Renal cortex interstitium (tissue), 11 donors: ENCODE measurements around the gene APBA1. TPM values are rescaled to one million over a fixed set of nuclear protein-coding genes. Genes with fewer than 3 reads are reported as not detected.
A peak's percentile ranks its signal among the peaks of the same experiment; 100 is the strongest.

Source experiments
- DNase-seq, 11 donors: peaks; one replicate each; pipeline ENCODE4 v3.0.0-alpha.2; 2013; ENCODE audit warnings: low read depth in 9 of 11, low spot score in 4 of 11; ENCODE audit errors: extremely low read depth in 1 of 11
- polyA plus RNA-seq, 3 donors: library from polyadenylated mRNA; unstranded; fragments of 120-200 nt; gene quantifications; one replicate each; pipeline ENCODE4 v1.2.1, GENCODE V29; 2013; ENCODE audit not compliant: insufficient read length in 3 of 3

APBA1 gene
- polyA plus RNA-seq, 3 donors, result 13.3 to 18.1 (median 16.2) TPM

- peak; percentile 73 to 91 (median 83) for DNase-seq
Observed at GRCh38 chr9:69672596-69673310, 582 bp upstream of the APBA1 start.

- no peak for DNase-seq
Observed at GRCh38 chr9:69671311-69671878, 776 bp downstream of the APBA1 start.

DNA sequence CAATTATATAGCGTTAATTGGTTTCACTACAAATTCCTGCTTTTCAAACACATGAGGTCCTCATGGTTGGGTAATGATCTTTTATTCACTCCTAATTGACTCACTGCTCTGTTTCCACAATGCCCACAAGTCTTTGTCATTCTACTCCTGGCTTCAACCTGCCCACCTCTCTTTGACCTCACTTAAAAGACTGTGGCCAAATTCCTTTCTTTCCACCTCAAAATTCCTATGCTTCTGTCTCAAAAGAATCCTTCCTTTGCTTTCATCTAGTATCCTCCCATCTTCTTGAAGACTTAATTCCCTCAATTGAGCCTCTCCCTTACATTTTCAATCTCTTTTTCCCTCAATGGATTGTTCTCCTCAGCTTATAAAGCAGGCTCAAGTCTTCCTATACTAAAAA lies 4.9 kb downstream of the APBA1 start:
- DNase-seq, result no peak

- DNase-seq, result no peak
Observed at GRCh38 chr9:69660304-69660703, 11.9 kb downstream of the APBA1 start.

- no peak for DNase-seq
Observed at GRCh38 chr9:69658987-69659675, 13.0 kb downstream of the APBA1 start.

DNA sequence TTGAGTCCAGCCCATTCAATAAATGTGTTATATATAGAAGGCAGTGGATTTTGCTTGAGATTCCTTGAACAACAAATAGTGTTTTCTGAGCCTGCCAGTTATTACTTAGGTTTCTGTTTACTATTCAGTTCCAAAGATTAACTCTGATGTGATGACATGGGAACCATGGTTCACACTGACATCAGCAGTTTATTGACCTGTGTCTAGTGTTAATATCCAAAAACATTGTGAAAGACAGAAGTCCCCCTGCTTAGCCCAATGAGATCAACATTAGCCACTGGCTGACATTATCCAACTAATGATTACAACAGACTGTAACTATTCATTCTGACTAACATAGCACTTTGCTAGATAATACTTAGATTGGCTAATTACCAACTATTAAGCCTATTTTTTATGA lies 14.9 kb downstream of the APBA1 start:
- no peak for DNase-seq

GRCh38 chr9:69655065-69655464 lies 17.1 kb downstream of the APBA1 start:
- no peak for DNase-seq

GRCh38 chr9:69653261-69653660 lies 18.9 kb downstream of the APBA1 start:
- DNase-seq, result no peak

- DNase-seq, result peak in 1 of 11 donors; percentile 28
Observed at GRCh38 chr9:69649566-69650250, 22.5 kb downstream of the APBA1 start.

DNA sequence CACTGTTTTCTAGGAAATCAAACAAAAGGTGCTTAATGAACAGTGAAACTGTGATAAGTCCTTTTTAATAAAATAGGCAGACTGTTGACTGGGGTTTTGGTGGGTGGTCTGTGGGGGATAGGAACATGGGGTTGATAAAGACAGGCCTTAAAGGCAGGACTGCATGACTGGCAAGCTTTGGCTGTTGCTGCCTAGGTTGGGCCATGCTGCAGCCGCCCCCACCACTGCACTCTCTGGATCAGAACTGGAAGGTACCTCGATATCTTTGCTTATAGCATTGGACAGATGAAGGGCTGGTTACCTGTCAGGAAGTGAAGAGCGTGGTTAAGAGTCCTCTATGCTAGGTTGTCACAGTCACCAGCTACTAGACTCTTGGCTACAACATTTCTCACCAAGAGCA lies 24.4 kb downstream of the APBA1 start:
- no peak for DNase-seq

DNA sequence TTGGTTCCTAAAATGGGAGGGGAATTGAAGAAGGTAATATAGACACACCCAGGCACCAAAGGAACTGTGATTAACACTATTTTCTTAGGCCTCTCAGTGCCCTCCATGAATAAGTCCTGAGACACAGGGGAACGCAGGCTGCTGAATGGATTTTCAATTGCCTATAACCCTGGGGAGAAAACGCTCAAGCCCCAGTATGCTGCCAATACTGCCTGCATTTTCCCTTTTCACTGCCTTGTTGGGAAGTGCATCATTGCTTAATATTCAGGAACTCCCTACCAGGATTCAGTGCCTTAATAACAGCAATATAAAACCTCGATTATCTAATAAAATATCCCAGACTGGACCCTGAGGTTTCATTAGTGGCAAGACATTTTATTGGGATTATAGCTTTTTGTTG lies 25.4 kb downstream of the APBA1 start:
- no peak for DNase-seq

DNA sequence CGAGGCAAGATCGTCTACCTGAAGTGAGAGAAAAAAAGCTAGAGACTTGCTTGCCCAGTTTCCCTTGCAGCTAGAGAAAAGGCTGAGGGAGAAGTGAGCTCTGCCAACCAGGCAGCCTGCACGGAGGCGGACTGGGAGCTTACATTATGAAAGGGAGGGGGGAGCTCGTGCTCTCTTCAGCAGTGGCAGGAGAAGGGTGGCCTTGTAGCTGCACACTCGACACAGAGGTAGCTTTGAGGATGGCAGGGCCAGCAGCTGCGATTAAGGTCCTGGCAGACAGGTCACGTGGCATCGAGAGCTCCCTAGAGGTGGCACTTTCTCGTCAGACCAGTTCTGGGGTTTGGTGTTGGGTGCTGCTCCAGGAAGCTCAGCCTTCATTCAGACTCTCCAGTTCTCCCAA lies 26.7 kb downstream of the APBA1 start:
- no peak for DNase-seq

GRCh38 chr9:69643098-69643497 lies 29.1 kb downstream of the APBA1 start:
- no peak for DNase-seq

- DNase-seq, result no peak
Observed at GRCh38 chr9:69637817-69638200, 34.4 kb downstream of the APBA1 start.

GRCh38 chr9:69637193-69637816 lies 34.9 kb downstream of the APBA1 start:
- DNase-seq, result no peak

- no peak for DNase-seq
Observed at GRCh38 chr9:69633716-69634115, 38.5 kb downstream of the APBA1 start.

- DNase-seq, result no peak
Observed at GRCh38 chr9:69632768-69633167, 39.4 kb downstream of the APBA1 start.

GRCh38 chr9:69627281-69627680 lies 44.9 kb downstream of the APBA1 start:
- no peak for DNase-seq

GRCh38 chr9:69623276-69623675 lies 48.9 kb downstream of the APBA1 start:
- peak in 9 of 11 donors; percentile 12 to 63 (median 35) for DNase-seq
